ENCODE measurements around the gene FCHSD2.

The FCHSD2 gene

DNA sequence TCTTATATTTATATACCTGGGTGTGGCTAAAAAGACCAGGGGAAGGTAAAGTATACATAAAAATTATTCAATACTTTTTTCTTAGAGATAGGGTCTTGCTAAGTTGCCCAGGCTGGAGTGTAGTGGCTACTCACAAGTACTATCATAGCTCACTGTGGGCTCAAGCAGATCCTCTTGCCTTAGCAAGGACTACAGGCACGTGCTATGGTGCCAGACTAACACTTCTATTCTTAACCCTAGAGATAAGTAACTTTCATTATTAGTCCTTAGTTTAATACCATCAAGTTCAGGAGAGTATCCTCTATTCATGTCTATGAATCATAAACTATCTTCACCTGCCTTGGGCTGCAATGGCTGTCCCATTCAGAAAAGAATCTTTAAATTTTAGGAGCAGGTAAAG is 11.9 kb downstream of the FCHSD2 start:
- Histone ChIP-seq H3K27ac (ENCODE audit: low read depth, low read length, poor library complexity, severe bottlenecking) (no peak overlapping the region), H3K9me3 (ENCODE audit: low read length) (no peaks in the 10 kb centered on the region; the same call in 1 of the 2 replicates), H3K4me3 (ENCODE audit: low read depth, low read length, poor library complexity, severe bottlenecking) (no peak overlapping the region), H3K79me2 (ENCODE audit: insufficient read depth, low read length) (peaks cover 82% of the 10 kb centered on the region), H3F3A (ENCODE audit: insufficient read depth, low read length) (no peaks in the 10 kb centered on the region), H3K27me3 (ENCODE audit: insufficient read depth, low read length) (no peaks in the 10 kb centered on the region), H3K4me1 (ENCODE audit: insufficient read depth, low read length, severe bottlenecking) (no peaks in the 10 kb centered on the region), H3K9ac (ENCODE audit: low read length) (no peak overlapping the region), H2AFZ (ENCODE audit: low read length) (no peak overlapping the region), H3K9me2 (ENCODE audit: low read depth, low read length) (no peaks in the 10 kb centered on the region), H3K4me2 (ENCODE audit: low read length) (no peak overlapping the region), H4K20me1 (ENCODE audit: insufficient read depth, low read length) (no peaks in the 10 kb centered on the region; the same call in 1 of the 2 replicates), H3K36me3 (ENCODE audit: insufficient read depth, low read length) (peaks cover 94% of the 10 kb centered on the region)
- TF ChIP-seq EZH2 (IDR thresholded peaks at IDR 0.05; ENCODE audit: borderline replicate concordance, low read length) = no peak
- TF ChIP-seq, protein P1, sequence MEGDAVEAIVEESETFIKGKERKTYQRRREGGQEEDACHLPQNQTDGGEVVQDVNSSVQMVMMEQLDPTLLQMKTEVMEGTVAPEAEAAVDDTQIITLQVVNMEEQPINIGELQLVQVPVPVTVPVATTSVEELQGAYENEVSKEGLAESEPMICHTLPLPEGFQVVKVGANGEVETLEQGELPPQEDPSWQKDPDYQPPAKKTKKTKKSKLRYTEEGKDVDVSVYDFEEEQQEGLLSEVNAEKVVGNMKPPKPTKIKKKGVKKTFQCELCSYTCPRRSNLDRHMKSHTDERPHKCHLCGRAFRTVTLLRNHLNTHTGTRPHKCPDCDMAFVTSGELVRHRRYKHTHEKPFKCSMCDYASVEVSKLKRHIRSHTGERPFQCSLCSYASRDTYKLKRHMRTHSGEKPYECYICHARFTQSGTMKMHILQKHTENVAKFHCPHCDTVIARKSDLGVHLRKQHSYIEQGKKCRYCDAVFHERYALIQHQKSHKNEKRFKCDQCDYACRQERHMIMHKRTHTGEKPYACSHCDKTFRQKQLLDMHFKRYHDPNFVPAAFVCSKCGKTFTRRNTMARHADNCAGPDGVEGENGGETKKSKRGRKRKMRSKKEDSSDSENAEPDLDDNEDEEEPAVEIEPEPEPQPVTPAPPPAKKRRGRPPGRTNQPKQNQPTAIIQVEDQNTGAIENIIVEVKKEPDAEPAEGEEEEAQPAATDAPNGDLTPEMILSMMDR (IDR thresholded peaks at IDR 0.05; ENCODE audit: low read length) = no peak

DNA sequence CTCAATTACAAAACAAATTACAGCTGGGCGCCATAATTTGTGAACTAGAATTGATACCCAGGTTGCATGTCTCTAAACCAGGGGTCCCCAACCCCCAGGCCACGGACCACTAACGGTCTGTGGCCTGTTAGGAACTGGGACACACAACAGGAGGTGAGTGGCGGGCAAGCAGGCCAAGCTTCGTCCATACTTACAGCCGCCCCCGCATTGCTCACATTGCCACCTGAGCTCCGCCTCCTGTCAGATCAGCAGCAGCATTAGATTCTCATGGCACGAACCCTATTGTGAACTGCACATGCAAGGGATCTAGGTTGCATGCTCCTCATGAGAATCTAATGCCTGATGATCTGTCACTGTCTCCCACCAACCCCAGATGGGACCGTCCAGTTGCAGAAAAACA is 12.9 kb downstream of the FCHSD2 start:
- TF ChIP-seq, protein P1 (IDR thresholded peaks at IDR 0.05; ENCODE audit: low read length) = no peak
- no peak for TF ChIP-seq EZH2 (IDR thresholded peaks at IDR 0.05; ENCODE audit: borderline replicate concordance, low read length)
- Histone ChIP-seq H3K4me2 (ENCODE audit: low read length) (no peak overlapping the region), H3K4me1 (ENCODE audit: insufficient read depth, low read length, severe bottlenecking) (no peaks in the 10 kb centered on the region), H3K27me3 (ENCODE audit: insufficient read depth, low read length) (no peaks in the 10 kb centered on the region), H3K79me2 (ENCODE audit: insufficient read depth, low read length) (peaks cover 80% of the 10 kb centered on the region), H3F3A (ENCODE audit: insufficient read depth, low read length) (no peaks in the 10 kb centered on the region), H2AFZ (ENCODE audit: low read length) (no peak overlapping the region), H3K27ac (ENCODE audit: low read depth, low read length, poor library complexity, severe bottlenecking) (no peak overlapping the region), H3K4me3 (ENCODE audit: low read depth, low read length, poor library complexity, severe bottlenecking) (no peak overlapping the region), H3K36me3 (ENCODE audit: insufficient read depth, low read length) (peaks cover 93% of the 10 kb centered on the region), H3K9me3 (ENCODE audit: low read length) (peaks cover 5% of the 10 kb centered on the region), H3K9ac (ENCODE audit: low read length) (no peak overlapping the region), H3K9me2 (ENCODE audit: low read depth, low read length) (no peaks in the 10 kb centered on the region), H4K20me1 (ENCODE audit: insufficient read depth, low read length) (no peaks in the 10 kb centered on the region; the same call in 1 of the 2 replicates)

- H2AFZ ChIP-seq (ENCODE audit: low read length) = no peak overlapping the region
- no peaks in the 10 kb centered on the region for H3K9me2 ChIP-seq (ENCODE audit: low read depth, low read length)
- no peaks in the 10 kb centered on the region; the same call in 1 of the 2 replicates for H4K20me1 ChIP-seq (ENCODE audit: insufficient read depth, low read length)
- H3K4me3 ChIP-seq (ENCODE audit: low read depth, low read length, poor library complexity, severe bottlenecking) = no peak overlapping the region
- peaks cover 78% of the 10 kb centered on the region for H3K79me2 ChIP-seq (ENCODE audit: insufficient read depth, low read length)
- no peaks in the 10 kb centered on the region for H3K27me3 ChIP-seq (ENCODE audit: insufficient read depth, low read length)
- no peaks in the 10 kb centered on the region for H3F3A ChIP-seq (ENCODE audit: insufficient read depth, low read length)
- H3K36me3 ChIP-seq (ENCODE audit: insufficient read depth, low read length) = peaks cover 88% of the 10 kb centered on the region
- H3K4me1 ChIP-seq (ENCODE audit: insufficient read depth, low read length, severe bottlenecking) = no peaks in the 10 kb centered on the region
- no peak overlapping the region for H3K4me2 ChIP-seq (ENCODE audit: low read length)
- peaks cover 5% of the 10 kb centered on the region for H3K9me3 ChIP-seq (ENCODE audit: low read length)
- TF ChIP-seq, protein P1 (IDR thresholded peaks at IDR 0.05; ENCODE audit: low read length) = no peak
- no peak for TF ChIP-seq EZH2 (IDR thresholded peaks at IDR 0.05; ENCODE audit: borderline replicate concordance, low read length)
- H3K9ac ChIP-seq (ENCODE audit: low read length) = no peak overlapping the region
- no peak overlapping the region for H3K27ac ChIP-seq (ENCODE audit: low read depth, low read length, poor library complexity, severe bottlenecking)
Observed at GRCh38 chr11:73126804-73127480, 15.2 kb downstream of the FCHSD2 start.

All from OCI-LY1 (cell line).